T1000 (cell line): ENCODE results near the gene HTRA3.

Experiments
- DNase-seq: peaks from one replicate; lab custom pipeline; 2025; ENCODE audit warnings: mixed read lengths; lab: John Stamatoyannopoulos, UW

The HTRA3 gene

GRCh38 chr4:8280158-8280875 is 10.8 kb downstream of the HTRA3 start:
- no peak for DNase-seq

GRCh38 chr4:8280876-8281440 is 11.4 kb downstream of the HTRA3 start:
- DNase-seq, result no peak

- no peak for DNase-seq
These were observed 12.1 kb downstream of the HTRA3 start for GRCh38 chr4:8281519-8282133.

- DNase-seq, result no peak
These were observed 12.6 kb downstream of the HTRA3 start for GRCh38 chr4:8282134-8282641.

GRCh38 chr4:8282742-8283141 is 13.2 kb downstream of the HTRA3 start:
- DNase-seq, result no peak

GRCh38 chr4:8283161-8283560 is 13.6 kb downstream of the HTRA3 start:
- no peak for DNase-seq

GRCh38 chr4:8283631-8284121 is 14.1 kb downstream of the HTRA3 start:
- DNase-seq, result no peak

- DNase-seq, result no peak
These were observed 14.8 kb downstream of the HTRA3 start for GRCh38 chr4:8284391-8284790.

- DNase-seq, result no peak
These were observed 15.8 kb downstream of the HTRA3 start for GRCh38 chr4:8285143-8285975.

GRCh38 chr4:8285976-8286718 is 16.6 kb downstream of the HTRA3 start:
- no peak for DNase-seq

- no peak for DNase-seq
These were observed 17.3 kb downstream of the HTRA3 start for GRCh38 chr4:8286719-8287342.

GRCh38 chr4:8287343-8288280 is 18.1 kb downstream of the HTRA3 start:
- no peak for DNase-seq

- no peak for DNase-seq
These were observed 19.7 kb downstream of the HTRA3 start for GRCh38 chr4:8289151-8289750.

GRCh38 chr4:8289956-8290700 is 20.6 kb downstream of the HTRA3 start:
- DNase-seq, result no peak

GRCh38 chr4:8290701-8290970 is 21.1 kb downstream of the HTRA3 start:
- DNase-seq, result no peak

GRCh38 chr4:8291036-8291682 is 21.6 kb downstream of the HTRA3 start:
- no peak for DNase-seq

GRCh38 chr4:8291701-8292477 is 22.3 kb downstream of the HTRA3 start:
- DNase-seq, result no peak
